ENCODE results near the gene CCDC171. TPM values are rescaled to one million over a fixed set of nuclear protein-coding genes. Genes with fewer than 3 reads are reported as not detected.

Gene CCDC171
- total and polyA plus RNA-seq, 2 experiments from 2014 or later: 0.73 to 2.9 TPM

GRCh38 chr9:15707000-15707399 is 154.2 kb downstream of the CCDC171 start:
- no peaks in the 10 kb centered on the region for H3K9me2 ChIP-seq (replicated peaks; ENCODE audit: insufficient read depth)
- no peak overlapping the region for H3K27ac ChIP-seq
- no peak overlapping the region for H2AFZ ChIP-seq
- H3K79me2 ChIP-seq: no peaks in the 10 kb centered on the region
- H3K4me3 ChIP-seq: no peak overlapping the region
- no peaks in the 10 kb centered on the region for H3K9me3 ChIP-seq (ENCODE audit: low read depth)
- TF ChIP-seq EZH2phosphoT487 (IDR thresholded peaks at IDR 0.05; ENCODE audit: low read depth, severe bottlenecking, unreplicated experiment) (no peak), CTCF (IDR thresholded peaks at IDR 0.05; ENCODE audit: poor library complexity) (no peak), EZH2 (IDR thresholded peaks at IDR 0.05; ENCODE audit: borderline replicate concordance) (no peak)
- no peaks in the 10 kb centered on the region for H3K36me3 ChIP-seq (replicated peaks; ENCODE audit: insufficient read depth, low read depth)
- DNase-seq (ENCODE audit: low spot score): no peak
- 76% methylated on average over 3 of the region's 3 CpGs for WGBS (ENCODE audit: low lambda C conversion rate, missing lambda C conversion rate)
- H3K4me1 ChIP-seq (ENCODE audit: insufficient read depth): no peaks in the 10 kb centered on the region
- no peaks in the 10 kb centered on the region for H4K20me1 ChIP-seq (ENCODE audit: insufficient read depth, poor library complexity, severe bottlenecking)
- no peaks in the 10 kb centered on the region for H3K27me3 ChIP-seq
- no peak overlapping the region for H3K4me2 ChIP-seq

- H3K27me3 ChIP-seq: no peaks in the 10 kb centered on the region
- no peaks in the 10 kb centered on the region for H3K36me3 ChIP-seq (replicated peaks; ENCODE audit: insufficient read depth, low read depth)
- 96% methylated on average over 1 of the region's 1 CpG for WGBS (ENCODE audit: low lambda C conversion rate, missing lambda C conversion rate)
- no peak overlapping the region for H2AFZ ChIP-seq
- DNase-seq (ENCODE audit: low spot score): no peak
- H3K79me2 ChIP-seq: no peaks in the 10 kb centered on the region
- no peaks in the 10 kb centered on the region for H3K9me2 ChIP-seq (replicated peaks; ENCODE audit: insufficient read depth)
- H4K20me1 ChIP-seq (ENCODE audit: insufficient read depth, poor library complexity, severe bottlenecking): no peaks in the 10 kb centered on the region
- H3K4me1 ChIP-seq (ENCODE audit: insufficient read depth): no peaks in the 10 kb centered on the region
- H3K9me3 ChIP-seq (ENCODE audit: low read depth): no peaks in the 10 kb centered on the region
- TF ChIP-seq EZH2 (IDR thresholded peaks at IDR 0.05; ENCODE audit: borderline replicate concordance): no peak
- TF ChIP-seq EZH2phosphoT487 (IDR thresholded peaks at IDR 0.05; ENCODE audit: low read depth, severe bottlenecking, unreplicated experiment): no peak
- TF ChIP-seq CTCF (IDR thresholded peaks at IDR 0.05; ENCODE audit: poor library complexity): no peak
- no peak overlapping the region for H3K4me2 ChIP-seq
- H3K27ac ChIP-seq: no peak overlapping the region
- H3K4me3 ChIP-seq: no peak overlapping the region
Measured at GRCh38 chr9:15711531-15711930, 158.7 kb downstream of the CCDC171 start.

- Histone ChIP-seq H3K4me3 (no peak overlapping the region), H3K79me2 (no peaks in the 10 kb centered on the region), H3K9me2 (replicated peaks; ENCODE audit: insufficient read depth) (no peaks in the 10 kb centered on the region), H3K36me3 (replicated peaks; ENCODE audit: insufficient read depth, low read depth) (no peaks in the 10 kb centered on the region), H3K27ac (no peak overlapping the region), H2AFZ (no peak overlapping the region), H3K9me3 (ENCODE audit: low read depth) (no peaks in the 10 kb centered on the region), H3K4me1 (ENCODE audit: insufficient read depth) (no peaks in the 10 kb centered on the region), H4K20me1 (ENCODE audit: insufficient read depth, poor library complexity, severe bottlenecking) (no peaks in the 10 kb centered on the region), H3K4me2 (no peak overlapping the region), H3K27me3 (no peaks in the 10 kb centered on the region)
- no peak for TF ChIP-seq EZH2phosphoT487 (IDR thresholded peaks at IDR 0.05; ENCODE audit: low read depth, severe bottlenecking, unreplicated experiment)
- TF ChIP-seq EZH2 (IDR thresholded peaks at IDR 0.05; ENCODE audit: borderline replicate concordance): no peak
- TF ChIP-seq CTCF (IDR thresholded peaks at IDR 0.05; ENCODE audit: poor library complexity): no peak
- no peak for DNase-seq (ENCODE audit: low spot score)
- WGBS (ENCODE audit: low lambda C conversion rate, missing lambda C conversion rate): 89% methylated on average over 2 of the region's 2 CpGs
Measured at GRCh38 chr9:15711931-15712330, 159.1 kb downstream of the CCDC171 start.

- Histone ChIP-seq H3K79me2 (no peaks in the 10 kb centered on the region), H3K9me3 (ENCODE audit: low read depth) (no peaks in the 10 kb centered on the region), H4K20me1 (ENCODE audit: insufficient read depth, poor library complexity, severe bottlenecking) (no peaks in the 10 kb centered on the region), H3K9me2 (replicated peaks; ENCODE audit: insufficient read depth) (no peaks in the 10 kb centered on the region), H3K4me2 (no peak overlapping the region), H3K36me3 (replicated peaks; ENCODE audit: insufficient read depth, low read depth) (no peaks in the 10 kb centered on the region), H2AFZ (no peak overlapping the region), H3K4me1 (ENCODE audit: insufficient read depth) (no peaks in the 10 kb centered on the region), H3K27ac (no peak overlapping the region), H3K27me3 (no peaks in the 10 kb centered on the region), H3K4me3 (no peak overlapping the region)
- 86% methylated on average over 1 of the region's 1 CpG for WGBS (ENCODE audit: low lambda C conversion rate, missing lambda C conversion rate)
- DNase-seq (ENCODE audit: low spot score): no peak
- no peak for TF ChIP-seq EZH2 (IDR thresholded peaks at IDR 0.05; ENCODE audit: borderline replicate concordance)
- TF ChIP-seq EZH2phosphoT487 (IDR thresholded peaks at IDR 0.05; ENCODE audit: low read depth, severe bottlenecking, unreplicated experiment): no peak
- TF ChIP-seq CTCF (IDR thresholded peaks at IDR 0.05; ENCODE audit: poor library complexity): no peak
Measured at GRCh38 chr9:15714746-15715145, 161.9 kb downstream of the CCDC171 start.

All from hepatocyte (in vitro differentiated cells).